Measurements from ENCODE around the gene GSN. TPM values are rescaled to one million over a fixed set of nuclear protein-coding genes. Genes with fewer than 3 reads are reported as not detected.

The GSN gene
- polyA plus RNA-seq, 3 donors: 67.4 to 187 (median 95.8) TPM

- H3K27ac Mint-ChIP-seq: no peak overlapping the region
- no peak for TF ChIP-seq CTCF (IDR thresholded peaks at IDR 0.05)
- peaks cover 2 to 7% of the 10 kb centered on the region in 2 donors for H3K36me3 Mint-ChIP-seq
- no peaks in the 10 kb centered on the region for H3K9me3 Mint-ChIP-seq
- Histone ChIP-seq H3K4me2 (replicated peaks; ENCODE audit: extremely low read depth, low read length, poor library complexity, severe bottlenecking) (no peak overlapping the region), H4K20me1 (ENCODE audit: insufficient read depth, low read length) (no peaks in the 10 kb centered on the region), H3K9me3 (replicated peaks in 1 of 2; ENCODE audit: control insufficient read depth in 1 of 2, insufficient read depth in 1 of 2, low read length in 2 of 2) (no peaks in the 10 kb centered on the region), H3K27ac (ENCODE audit: low read depth in 1 of 2, low read length in 2 of 2) (no peak overlapping the region), H3K27me3 (ENCODE audit: control insufficient read depth in 2 of 2, insufficient read depth in 2 of 2, low read length in 2 of 2) (no peaks in the 10 kb centered on the region), H3K36me3 (replicated peaks in 1 of 2; ENCODE audit: control insufficient read depth in 1 of 2, insufficient read depth in 2 of 2, low read length in 2 of 2) (no peaks in the 10 kb centered on the region), H3K4me1 (ENCODE audit: control insufficient read depth in 1 of 2, insufficient read depth in 2 of 2, low read length in 2 of 2) (peaks cover 36 to 55% of the 10 kb centered on the region in 2 donors), H3K9ac (ENCODE audit: insufficient read depth, low read length, poor library complexity, severe bottlenecking) (no peak overlapping the region), H3K4me3 (replicated peaks in 1 of 3; ENCODE audit: low read depth in 2 of 3, low read length in 3 of 3) (no peak overlapping the region), H2AFZ (ENCODE audit: insufficient read depth, low read depth, low read length, poor library complexity, severe bottlenecking) (no peak overlapping the region), H3K79me2 (ENCODE audit: insufficient read depth, low read length) (no peaks in the 10 kb centered on the region)
- intact Hi-C loops (cut with micrococcal nuclease): loop anchor here in 1 of 2 donors (5.0 kb wide), 1 partner anchor 35 kb away; the partner anchor contains the start of gene GSN
- H3K4me3 Mint-ChIP-seq: no peak overlapping the region
- H3K4me1 Mint-ChIP-seq: peaks cover 45% of the 10 kb centered on the region
- WGBS (ENCODE audit: insufficient coverage): no CpG with 5 or more reads among the region's 4 CpGs
- DNase-seq: no peak
- H3K27me3 Mint-ChIP-seq (ENCODE audit: low read depth in 3 of 3): no peaks in the 10 kb centered on the region
Observed at GRCh38 chr9:121232251-121232650, 35.7 kb upstream of the GSN start.

- Mint-ChIP-seq H3K9me3 (no peaks in the 10 kb centered on the region), H3K27me3 (ENCODE audit: low read depth in 3 of 3) (no peaks in the 10 kb centered on the region), H3K4me1 (peaks cover 52% of the 10 kb centered on the region), H3K36me3 (peaks cover 2 to 7% of the 10 kb centered on the region in 2 donors), H3K27ac (peak overlapping the region; percentile 46 to 85 (median 78)), H3K4me3 (peak overlapping the region; percentile 9 to 70)
- H3K4me1 ChIP-seq (ENCODE audit: control insufficient read depth in 1 of 2, insufficient read depth in 2 of 2, low read length in 2 of 2): peaks cover 39 to 59% of the 10 kb centered on the region in 2 donors
- no peak overlapping the region for H3K9ac ChIP-seq (ENCODE audit: insufficient read depth, low read length, poor library complexity, severe bottlenecking)
- H3K9me3 ChIP-seq (replicated peaks in 1 of 2; ENCODE audit: control insufficient read depth in 1 of 2, insufficient read depth in 1 of 2, low read length in 2 of 2): no peaks in the 10 kb centered on the region
- peak overlapping the region in 1 of 2 donors; percentile 64 for H3K27ac ChIP-seq (ENCODE audit: low read depth in 1 of 2, low read length in 2 of 2)
- H3K79me2 ChIP-seq (ENCODE audit: insufficient read depth, low read length): no peaks in the 10 kb centered on the region
- H2AFZ ChIP-seq (ENCODE audit: insufficient read depth, low read depth, low read length, poor library complexity, severe bottlenecking): peak overlapping the region; percentile 27
- H3K27me3 ChIP-seq (ENCODE audit: control insufficient read depth in 2 of 2, insufficient read depth in 2 of 2, low read length in 2 of 2): no peaks in the 10 kb centered on the region
- no peaks in the 10 kb centered on the region for H3K36me3 ChIP-seq (replicated peaks in 1 of 2; ENCODE audit: control insufficient read depth in 1 of 2, insufficient read depth in 2 of 2, low read length in 2 of 2)
- peak overlapping the region; percentile 24 for H3K4me2 ChIP-seq (replicated peaks; ENCODE audit: extremely low read depth, low read length, poor library complexity, severe bottlenecking)
- intact Hi-C loops (cut with micrococcal nuclease): loop anchor here in 1 of 2 donors (5.0 kb wide), 1 partner anchor 33 kb away; the partner anchor contains the start of gene GSN
- H4K20me1 ChIP-seq (ENCODE audit: insufficient read depth, low read length): no peaks in the 10 kb centered on the region
- no peak for TF ChIP-seq CTCF (IDR thresholded peaks at IDR 0.05)
- WGBS (ENCODE audit: insufficient coverage): 32% methylated on average over 5 of the region's 11 CpGs
- peak; percentile 62 to 83 (median 81) for DNase-seq
- H3K4me3 ChIP-seq (replicated peaks in 1 of 3; ENCODE audit: low read depth in 2 of 3, low read length in 3 of 3): peak overlapping the region in 1 of 3 experiments; percentile 38
Observed at GRCh38 chr9:121233906-121234831, 33.8 kb upstream of the GSN start.

Data from CD14-positive monocyte (primary cell).